IMR-90 (cell line): ENCODE results near the gene PIK3CA. TPM values are rescaled to one million over a fixed set of nuclear protein-coding genes. Genes with fewer than 3 reads are reported as not detected.

Experiments
- ATAC-seq: fragments of 200-7000 bp; cut with Tn5 transposase; 2 replicates; pipeline ENCODE4 v1.9.1; 2020; ENCODE audit warnings: low read depth, mild to moderate bottlenecking, moderate library complexity
- BruUV-seq: library from RNA; stranded (reverse); fragments of 400-500 nt; replicated peaks from 2 replicates; lab custom pipeline; 2021; lab: Mats Ljungman, UMichigan
- CTCF ChIA-PET: fragments of 300-600 bp; formaldehyde crosslinking; extraction: SDS; loops from one replicate; lab custom pipeline; 2021; ENCODE audit warnings: antibody characterized with exemption; lab: Yijun Ruan, JAX
- POLR2A ChIA-PET: fragments of 300-600 bp; sonication (Branson Sonifier 250); formaldehyde crosslinking; loops from one replicate; lab custom pipeline; 2022; ENCODE audit warnings: antibody characterized with exemption; ENCODE audit not compliant: unreplicated experiment; lab: Charles Lee
- DNase-seq: peaks from one replicate; pipeline ENCODE4 v3.0.0; 2013
- H2AFZ ChIP-seq: replicated peaks from 2 replicates; pipeline ENCODE3; 2013; ENCODE audit warnings: low read length, mild to moderate bottlenecking; ENCODE audit not compliant: poor library complexity
- H2AK5ac ChIP-seq: 2 replicates; pipeline ENCODE4 v1.6.1; 2013; ENCODE audit warnings: low read depth, low read length, inconsistent platforms
- H2AK9ac ChIP-seq: replicated peaks from 2 replicates; pipeline ENCODE3; 2013; ENCODE audit warnings: mild to moderate bottlenecking, low read depth, low read length, moderate library complexity; ENCODE audit not compliant: poor library complexity
- H2BK120ac ChIP-seq: 2 replicates; pipeline ENCODE4 v1.6.1; 2013; ENCODE audit warnings: low read depth, low read length, inconsistent platforms
- H2BK15ac ChIP-seq: 3 replicates; pipeline ENCODE4 v1.6.1; 2013; ENCODE audit warnings: low read depth, low read length, inconsistent platforms
- H2BK20ac ChIP-seq: 2 replicates; pipeline ENCODE4 v1.6.1; 2013; ENCODE audit warnings: low read depth, mild to moderate bottlenecking, inconsistent platforms, low read length, moderate library complexity
- H2BK5ac ChIP-seq: 2 replicates; pipeline ENCODE4 v1.6.1; 2013; ENCODE audit warnings: mild to moderate bottlenecking, low read depth, low read length, inconsistent platforms; ENCODE audit not compliant: poor library complexity, severe bottlenecking
- H3K14ac ChIP-seq: replicated peaks from 2 replicates; pipeline ENCODE4 v1.6.1; 2013; ENCODE audit warnings: low read depth, low read length, inconsistent platforms
- H3K18ac ChIP-seq: 2 replicates; pipeline ENCODE4 v1.6.1; 2013; ENCODE audit warnings: low read depth, low read length, control low read depth
- H3K23ac ChIP-seq: 2 replicates; pipeline ENCODE4 v1.6.1; 2013; ENCODE audit warnings: low read depth, low read length, inconsistent platforms
- H3K27ac ChIP-seq: 2 replicates; pipeline ENCODE4 v1.5.1; 2013; ENCODE audit warnings: mild to moderate bottlenecking, control low read depth, low read length; ENCODE audit not compliant: insufficient read depth
- H3K27me3 ChIP-seq: 2 replicates; pipeline ENCODE4 v1.6.1; 2013; ENCODE audit warnings: low read length; ENCODE audit not compliant: control insufficient read depth, insufficient read depth
- H3K36me3 ChIP-seq: 2 replicates; pipeline ENCODE4 v1.6.1; 2013; ENCODE audit warnings: low read length, mixed read lengths; ENCODE audit not compliant: control insufficient read depth, insufficient read depth
- H3K4ac ChIP-seq: 2 replicates; pipeline ENCODE4 v1.6.1; 2013; ENCODE audit warnings: low read depth, low read length, inconsistent platforms
- H3K4me1 ChIP-seq: 2 replicates; pipeline ENCODE4 v1.6.1; 2013; ENCODE audit warnings: low read length, mixed read lengths; ENCODE audit not compliant: control insufficient read depth, insufficient read depth
- H3K4me2 ChIP-seq: 2 replicates; pipeline ENCODE4 v1.6.1; 2013; ENCODE audit warnings: low read depth, mild to moderate bottlenecking, control low read depth, low read length, moderate library complexity
- H3K4me3 ChIP-seq: 2 replicates; pipeline ENCODE4 v1.5.1; 2013; ENCODE audit warnings: low read depth, mild to moderate bottlenecking, control low read depth, low read length, moderate library complexity; ENCODE audit not compliant: insufficient read depth
- H3K56ac ChIP-seq: 2 replicates; pipeline ENCODE4 v1.6.1; 2013; ENCODE audit warnings: low read length, inconsistent platforms; ENCODE audit not compliant: insufficient read depth; ENCODE audit errors: extremely low read depth
- H3K79me1 ChIP-seq, 2 experiments: 2 replicates each; pipeline ENCODE4 v1.6.1; 2013; ENCODE audit warnings: low read length in 2 of 2, inconsistent platforms in 1 of 2, low read depth in 1 of 2
- H3K9ac ChIP-seq: 2 replicates; pipeline ENCODE4 v1.6.1; 2013; ENCODE audit warnings: low read depth, low read length, control low read depth
- H3K9me1 ChIP-seq: 2 replicates; pipeline ENCODE4 v1.6.1; 2013; ENCODE audit warnings: low read length, inconsistent platforms; ENCODE audit not compliant: insufficient read depth
- H3K9me3 ChIP-seq: 2 replicates; pipeline ENCODE4 v1.6.1; 2013; ENCODE audit warnings: low read length; ENCODE audit not compliant: control insufficient read depth, insufficient read depth
- H4K20me1 ChIP-seq: 2 replicates; pipeline ENCODE4 v1.6.1; 2013; ENCODE audit warnings: low read length, inconsistent platforms; ENCODE audit not compliant: insufficient read depth
- H4K5ac ChIP-seq: 2 replicates; pipeline ENCODE4 v1.6.1; 2013; ENCODE audit warnings: mild to moderate bottlenecking, low read depth, low read length, control low read depth
- H4K8ac ChIP-seq, 2 experiments: 2 replicates each; pipeline ENCODE4 v1.6.1; 2013; ENCODE audit warnings: low read depth in 2 of 2, low read length in 2 of 2, control low read depth in 1 of 2, inconsistent platforms in 1 of 2
- H4K91ac ChIP-seq: 2 replicates; pipeline ENCODE4 v1.6.1; 2013; ENCODE audit warnings: low read depth, low read length, inconsistent platforms; ENCODE audit not compliant: insufficient read depth
- BHLHE40 ChIP-seq: fragments of 150-350 bp; IDR thresholded peaks from 2 replicates; pipeline ENCODE4 v1.6.1; 2016; ENCODE audit warnings: mild to moderate bottlenecking, low read depth, low read length
- MAZ ChIP-seq: IDR thresholded peaks from 2 replicates; pipeline ENCODE4 v1.6.1; 2012; ENCODE audit warnings: low read depth, mild to moderate bottlenecking, low read length, improper control_type of control experiment, moderate library complexity, borderline replicate concordance
- NFE2L2 ChIP-seq: fragments of 150-350 bp; IDR thresholded peaks from 2 replicates; pipeline ENCODE4 v1.6.1; 2016; ENCODE audit warnings: low read depth, mild to moderate bottlenecking, low read length
- WGBS, 2 experiments: methylation state at CpG; one replicate each; pipeline versions ENCODE4 v1.1.5 to v1.1.7; 2013; ENCODE audit warnings: missing lambda C conversion rate in 2 of 2; ENCODE audit not compliant: insufficient read length in 1 of 2; ENCODE audit errors: extremely low coverage in 2 of 2; 5-methylcytosine and 5-hydroxymethylcytosine counted together
- dilution Hi-C: fragments of 300-500 bp; cut with HindIII; formaldehyde crosslinking; loops from one replicate; pipeline ENCODE4 v1.14.3; 2018; ENCODE audit warnings: low sequenced_read_pairs; ENCODE audit not compliant: unreplicated experiment
- in situ Hi-C: fragments of 300-500 bp; cut with MboI; formaldehyde crosslinking; loops from 3 replicates; pipeline ENCODE4 v1.14.3; 2019; ENCODE audit warnings: low sequenced_read_pairs, inconsistent platforms, mixed read lengths
- intact Hi-C: fragments of 100-400 bp; cut with micrococcal nuclease; formaldehyde crosslinking; loops from 2 replicates; pipeline ENCODE4 v1.10.0; 2022
- polyA plus RNA-seq, 3 experiments: library from polyadenylated mRNA; depleted of rRNA; stranded (reverse); fragments of >200 nt; gene quantifications; 2 replicates each; pipeline ENCODE4 v1.2.3, GENCODE V29; 2012; ENCODE audit warnings: low replicate concordance in 1 of 3
- total RNA-seq: library from RNA; depleted of rRNA; stranded (reverse); fragments of >200 nt; gene quantifications from 2 replicates; pipeline ENCODE4 v1.2.3, GENCODE V29; 2012
- TF ChIP-seq, protein P1 (sequence below): conservative IDR thresholded peaks from 2 replicates; pipeline ENCODE4 v1.5.1; 2012; ENCODE audit warnings: mild to moderate bottlenecking, low read depth, low read length, improper control_type of control experiment

PIK3CA gene
- total and polyA plus RNA-seq, 2 of the 4 experiments (the other 2 are of a cell fraction): 5.7 to 22.4 TPM

- H3K4me1 ChIP-seq: no peaks in the 10 kb centered on the region; the same call in 1 of the 2 replicates
- H3K9me1 ChIP-seq: no peaks in the 10 kb centered on the region
- no peak for DNase-seq
- intact Hi-C loops (no loop called here), dilution Hi-C loops (no loop called here), in situ Hi-C loops (no loop called here)
- no peak overlapping the region for H2AFZ ChIP-seq
- H3K4ac ChIP-seq: no peak overlapping the region
- no peak overlapping the region for H3K27ac ChIP-seq
- TF ChIP-seq NFE2L2: no peak
- TF ChIP-seq, protein P1, sequence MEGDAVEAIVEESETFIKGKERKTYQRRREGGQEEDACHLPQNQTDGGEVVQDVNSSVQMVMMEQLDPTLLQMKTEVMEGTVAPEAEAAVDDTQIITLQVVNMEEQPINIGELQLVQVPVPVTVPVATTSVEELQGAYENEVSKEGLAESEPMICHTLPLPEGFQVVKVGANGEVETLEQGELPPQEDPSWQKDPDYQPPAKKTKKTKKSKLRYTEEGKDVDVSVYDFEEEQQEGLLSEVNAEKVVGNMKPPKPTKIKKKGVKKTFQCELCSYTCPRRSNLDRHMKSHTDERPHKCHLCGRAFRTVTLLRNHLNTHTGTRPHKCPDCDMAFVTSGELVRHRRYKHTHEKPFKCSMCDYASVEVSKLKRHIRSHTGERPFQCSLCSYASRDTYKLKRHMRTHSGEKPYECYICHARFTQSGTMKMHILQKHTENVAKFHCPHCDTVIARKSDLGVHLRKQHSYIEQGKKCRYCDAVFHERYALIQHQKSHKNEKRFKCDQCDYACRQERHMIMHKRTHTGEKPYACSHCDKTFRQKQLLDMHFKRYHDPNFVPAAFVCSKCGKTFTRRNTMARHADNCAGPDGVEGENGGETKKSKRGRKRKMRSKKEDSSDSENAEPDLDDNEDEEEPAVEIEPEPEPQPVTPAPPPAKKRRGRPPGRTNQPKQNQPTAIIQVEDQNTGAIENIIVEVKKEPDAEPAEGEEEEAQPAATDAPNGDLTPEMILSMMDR: no peak
- TF ChIP-seq MAZ: no peak
- no peak for TF ChIP-seq BHLHE40
- no peak overlapping the region for H3K56ac ChIP-seq
- H4K5ac ChIP-seq: no peak overlapping the region
- ATAC-seq: no peak
- H3K23ac ChIP-seq: 0 out of 2 replicates have a peak overlapping the region, but pooled peaks have one; percentile 38
- POLR2A ChIA-PET: no interaction called here
- no peak overlapping the region for H4K91ac ChIP-seq
- no peak overlapping the region for H2AK5ac ChIP-seq
- H4K8ac ChIP-seq: no peak overlapping the region
- no TSS peak for BruUV-seq
- H3K79me1 ChIP-seq: peaks cover 3 to 34% of the 10 kb centered on the region in 2 experiments
- no peak overlapping the region for H2BK120ac ChIP-seq
- H2AK9ac ChIP-seq: no peak overlapping the region
- no peak overlapping the region for H3K4me3 ChIP-seq
- no peak overlapping the region for H3K18ac ChIP-seq
- no peaks in the 10 kb centered on the region for H3K9me3 ChIP-seq
- no peaks in the 10 kb centered on the region for H3K27me3 ChIP-seq
- no peaks in the 10 kb centered on the region for H3K36me3 ChIP-seq
- H3K9ac ChIP-seq: no peak overlapping the region
- H2BK15ac ChIP-seq: no peak overlapping the region
- no peak overlapping the region for H2BK5ac ChIP-seq
- no peak overlapping the region for H2BK20ac ChIP-seq
- no peak overlapping the region for H3K4me2 ChIP-seq
- no CpG with 5 or more reads among the region's 3 CpGs for WGBS, 2 experiments
- H4K20me1 ChIP-seq: peaks cover 26% of the 10 kb centered on the region; the same call in 1 of the 2 replicates
- H3K14ac ChIP-seq: no peak overlapping the region
- CTCF ChIA-PET: interaction anchor here (0.7 to 1.6 kb wide), 4 partner anchors 16 to 174 kb away, joined by 3 read pairs; no protein-coding TSS in a partner anchor
Observed at GRCh38 chr3:179150610-179151009, 2.5 kb downstream of the PIK3CA start.
